Measurements from ENCODE around the gene DOCK1.

- TF ChIP-seq CTCF (IDR thresholded peaks at IDR 0.05; ENCODE audit: borderline replicate concordance, extremely low read depth, low read length, poor library complexity, severe bottlenecking) (no peak), EZH2 (IDR thresholded peaks at IDR 0.05; ENCODE audit: borderline replicate concordance, low read depth, low read length, severe bottlenecking) (no peak)
Measured at GRCh38 chr10:126975221-126975620, 70.0 kb downstream of the DOCK1 start.

Measured in DND-41 (cell line).